ENCODE data around the gene ANKH.

DNA sequence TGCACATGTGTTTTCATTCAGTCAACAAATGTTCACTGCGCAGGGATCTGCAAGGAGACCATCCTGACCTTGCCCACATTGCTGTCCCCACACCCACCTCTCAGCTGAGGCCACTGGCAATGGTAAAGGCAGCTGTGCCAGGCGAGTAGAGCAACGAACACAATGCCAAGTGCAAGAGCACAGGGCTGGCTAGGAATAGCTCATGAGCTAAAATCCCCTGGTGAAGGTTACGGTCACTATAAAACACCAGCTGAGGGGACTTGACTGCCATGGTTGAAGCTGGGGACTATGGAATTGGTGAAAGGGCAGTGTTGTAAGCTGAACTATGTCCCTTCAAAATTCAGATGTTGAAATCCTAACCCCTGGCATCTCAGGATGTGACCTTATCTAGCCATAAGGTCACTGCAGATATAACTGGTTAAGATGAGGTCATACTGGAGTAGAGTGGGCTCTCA is 111.0 kb downstream of the ANKH start:
- TF ChIP-seq, protein P1, sequence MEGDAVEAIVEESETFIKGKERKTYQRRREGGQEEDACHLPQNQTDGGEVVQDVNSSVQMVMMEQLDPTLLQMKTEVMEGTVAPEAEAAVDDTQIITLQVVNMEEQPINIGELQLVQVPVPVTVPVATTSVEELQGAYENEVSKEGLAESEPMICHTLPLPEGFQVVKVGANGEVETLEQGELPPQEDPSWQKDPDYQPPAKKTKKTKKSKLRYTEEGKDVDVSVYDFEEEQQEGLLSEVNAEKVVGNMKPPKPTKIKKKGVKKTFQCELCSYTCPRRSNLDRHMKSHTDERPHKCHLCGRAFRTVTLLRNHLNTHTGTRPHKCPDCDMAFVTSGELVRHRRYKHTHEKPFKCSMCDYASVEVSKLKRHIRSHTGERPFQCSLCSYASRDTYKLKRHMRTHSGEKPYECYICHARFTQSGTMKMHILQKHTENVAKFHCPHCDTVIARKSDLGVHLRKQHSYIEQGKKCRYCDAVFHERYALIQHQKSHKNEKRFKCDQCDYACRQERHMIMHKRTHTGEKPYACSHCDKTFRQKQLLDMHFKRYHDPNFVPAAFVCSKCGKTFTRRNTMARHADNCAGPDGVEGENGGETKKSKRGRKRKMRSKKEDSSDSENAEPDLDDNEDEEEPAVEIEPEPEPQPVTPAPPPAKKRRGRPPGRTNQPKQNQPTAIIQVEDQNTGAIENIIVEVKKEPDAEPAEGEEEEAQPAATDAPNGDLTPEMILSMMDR (IDR thresholded peaks at IDR 0.05), result no peak
- TF ChIP-seq POLR2A (IDR thresholded peaks at IDR 0.05) (no peak), POLR2AphosphoS5 (IDR thresholded peaks at IDR 0.05) (no peak)

Measured in prostate gland (tissue), 2 donors.